HEK293 (cell line): ENCODE results near the gene KLF7.
A peak's percentile ranks its signal among the peaks of the same experiment; 100 is the strongest.

Experiments
- CTCF ChIA-PET: fragments of 350-600 bp; formaldehyde crosslinking; extraction: SDS; loops from one replicate; lab custom pipeline; 2021; ENCODE audit warnings: antibody characterized with exemption; lab: Yijun Ruan, JAX
- POLR2A ChIA-PET: fragments of 300-600 bp; formaldehyde crosslinking; extraction: SDS; loops from one replicate; lab custom pipeline; 2020; ENCODE audit warnings: antibody characterized with exemption, inconsistent platforms; lab: Yijun Ruan, JAX
- H3K27ac ChIP-seq: fragments of 200-500 bp; sonication (Bioruptor generic); 2 replicates; pipeline ENCODE4 v1.5.1; 2014; ENCODE audit warnings: low read depth, low read length, control low read depth, inconsistent platforms; ENCODE audit errors: extremely low read depth
- H3K36me3 ChIP-seq, 2 experiments: fragments of 200-500 bp in 1 of 2; sonication (Bioruptor generic) in 1 of 2; 1 replicate in 1 of 2; 2 replicates in 1 of 2; pipeline ENCODE4 v1.5.1; 2014 to 2017; ENCODE audit warnings: inconsistent platforms in 2 of 2, low read length in 2 of 2; ENCODE audit not compliant: control insufficient read depth in 2 of 2, insufficient read depth in 1 of 2
- H3K4me1 ChIP-seq: fragments of 200-500 bp; sonication (Bioruptor generic); 2 replicates; pipeline ENCODE4 v1.5.1; 2014; ENCODE audit warnings: mild to moderate bottlenecking, low read length, inconsistent platforms; ENCODE audit not compliant: control insufficient read depth, insufficient read depth
- H3K4me3 ChIP-seq: 2 replicates; pipeline ENCODE4 v1.5.1; 2011; ENCODE audit warnings: low read depth, mild to moderate bottlenecking, control low read depth, low read length, moderate library complexity
- H3K9me3 ChIP-seq: fragments of 200-500 bp; sonication (Bioruptor generic); 2 replicates; pipeline ENCODE4 v1.5.1; 2014; ENCODE audit warnings: low read depth, low read length, inconsistent platforms; ENCODE audit not compliant: control insufficient read depth, insufficient read depth
- KLF16 ChIP-seq: fragments of 450-650 bp; formaldehyde crosslinking; IDR thresholded peaks from 2 replicates; pipeline ENCODE4 v1.5.1; 2017; ENCODE audit warnings: missing biosample characterization, missing genetic modification characterization
- MYNN ChIP-seq: fragments of 450-650 bp; formaldehyde crosslinking; IDR thresholded peaks from 2 replicates; pipeline ENCODE4 v1.5.1; 2016; ENCODE audit warnings: missing biosample characterization, missing genetic modification characterization, borderline replicate concordance
- PRDM1 ChIP-seq: fragments of 450-650 bp; formaldehyde crosslinking; IDR thresholded peaks from 2 replicates; pipeline ENCODE4; 2016; ENCODE audit warnings: missing biosample characterization, missing genetic modification characterization
- PRDM10 ChIP-seq: fragments of 450-650 bp; formaldehyde crosslinking; IDR thresholded peaks from 2 replicates; pipeline ENCODE4 v1.5.1; 2016; ENCODE audit warnings: missing biosample characterization, missing genetic modification characterization
- PRDM6 ChIP-seq: fragments of 450-650 bp; formaldehyde crosslinking; IDR thresholded peaks from 2 replicates; pipeline ENCODE4 v1.5.1; 2017; ENCODE audit warnings: missing biosample characterization, missing genetic modification characterization
- TSHZ1 ChIP-seq: fragments of 450-650 bp; formaldehyde crosslinking; IDR thresholded peaks from 2 replicates; pipeline ENCODE4 v1.5.1; 2016; ENCODE audit warnings: missing biosample characterization, missing genetic modification characterization, borderline replicate concordance
- YY2 ChIP-seq: fragments of 450-650 bp; formaldehyde crosslinking; IDR thresholded peaks from 2 replicates; pipeline ENCODE4 v1.5.1; 2016; ENCODE audit warnings: missing biosample characterization, missing genetic modification characterization
- ZBTB1 ChIP-seq: fragments of 450-650 bp; formaldehyde crosslinking; IDR thresholded peaks from 2 replicates; pipeline ENCODE4 v1.5.1; 2016; ENCODE audit warnings: missing biosample characterization, missing genetic modification characterization
- ZBTB17 ChIP-seq: fragments of 450-650 bp; formaldehyde crosslinking; IDR thresholded peaks from 2 replicates; pipeline ENCODE4 v1.5.1; 2016; ENCODE audit warnings: missing biosample characterization, missing genetic modification characterization
- ZNF10 ChIP-seq: fragments of 450-650 bp; formaldehyde crosslinking; IDR thresholded peaks from 2 replicates; pipeline ENCODE4 v1.5.1; 2017; ENCODE audit warnings: missing biosample characterization, missing genetic modification characterization
- ZNF112 ChIP-seq: fragments of 450-650 bp; formaldehyde crosslinking; IDR thresholded peaks from 2 replicates; pipeline ENCODE4 v1.5.0; 2017; ENCODE audit warnings: missing biosample characterization, missing genetic modification characterization
- ZNF302 ChIP-seq: fragments of 450-650 bp; formaldehyde crosslinking; IDR thresholded peaks from 2 replicates; pipeline ENCODE4 v1.5.1; 2016; ENCODE audit warnings: missing biosample characterization, missing genetic modification characterization, low read depth
- ZNF311 ChIP-seq: fragments of 450-650 bp; formaldehyde crosslinking; IDR thresholded peaks from 2 replicates; pipeline ENCODE4 v1.5.1; 2017; ENCODE audit warnings: missing biosample characterization, missing genetic modification characterization, borderline replicate concordance
- ZNF341 ChIP-seq: fragments of 450-650 bp; formaldehyde crosslinking; IDR thresholded peaks from 2 replicates; pipeline ENCODE4; 2016; ENCODE audit warnings: low read depth, missing biosample characterization, missing genetic modification characterization
- ZNF514 ChIP-seq: fragments of 450-650 bp; formaldehyde crosslinking; IDR thresholded peaks from 2 replicates; pipeline ENCODE4 v1.5.1; 2016; ENCODE audit warnings: missing biosample characterization, missing genetic modification characterization
- ZNF704 ChIP-seq: fragments of 450-650 bp; formaldehyde crosslinking; IDR thresholded peaks from 2 replicates; pipeline ENCODE4 v1.5.1; 2016; ENCODE audit warnings: missing biosample characterization, missing genetic modification characterization
- ZNF76 ChIP-seq: fragments of 450-650 bp; formaldehyde crosslinking; IDR thresholded peaks from 2 replicates; pipeline ENCODE4; 2016; ENCODE audit warnings: low read depth, missing biosample characterization, missing genetic modification characterization, borderline replicate concordance

KLF7 gene

GRCh38 chr2:207163053-207163755 is 2.5 kb downstream of the KLF7 start:
- CTCF ChIA-PET: interaction anchor here (0.7 to 1.0 kb wide), 3 partner anchors 21 to 1410 kb away, joined by 4 to 5 read pairs (median 5); no protein-coding TSS in a partner anchor
- POLR2A ChIA-PET: interaction anchor here (2.5 kb wide), 1 partner anchor 40 kb away, joined by 6 read pairs; no protein-coding TSS in a partner anchor
- TF ChIP-seq TSHZ1 (tag by site-specific recombination) (no peak), MYNN (no peak), ZNF341 (peak; percentile 81), KLF16 (tag by site-specific recombination) (no peak), ZNF10 (tag by site-specific recombination) (peak; percentile 20; the same call in 1 of the 2 replicates), PRDM1 (0 out of 2 replicates have a peak, but pooled peaks have one; percentile 49), ZNF704 (tag by site-specific recombination) (no peak), YY2 (tag by site-specific recombination) (no peak), ZNF311 (tag by site-specific recombination) (no peak), ZBTB17 (0 out of 2 replicates have a peak, but pooled peaks have one; percentile 40), ZNF76 (tag by site-specific recombination) (no peak)
- H3K36me3 ChIP-seq: no peaks in the 10 kb centered on the region
- no peak overlapping the region for H3K27ac ChIP-seq
- peaks cover 6% of the 10 kb centered on the region for H3K4me1 ChIP-seq
- H3K4me3 ChIP-seq: peak overlapping the region; percentile 63
- H3K9me3 ChIP-seq: no peaks in the 10 kb centered on the region

GRCh38 chr2:207162316-207162715 is 3.4 kb downstream of the KLF7 start:
- H3K9me3 ChIP-seq: no peaks in the 10 kb centered on the region
- ChIA-PET POLR2A (no interaction called here), CTCF (interaction anchor here (0.8 to 1.2 kb wide), 2 partner anchors 21 to 174 kb away, joined by 3 read pairs; no protein-coding TSS in a partner anchor)
- peaks cover 6% of the 10 kb centered on the region for H3K4me1 ChIP-seq
- no peak overlapping the region for H3K27ac ChIP-seq
- no peaks in the 10 kb centered on the region for H3K36me3 ChIP-seq
- H3K4me3 ChIP-seq: no peak overlapping the region
- TF ChIP-seq PRDM6 (tag by site-specific recombination): no peak
- no peak for TF ChIP-seq ZNF302 (tag by site-specific recombination)
- no peak for TF ChIP-seq ZNF112
- no peak for TF ChIP-seq PRDM10 (tag by site-specific recombination)
- no peak for TF ChIP-seq ZBTB1 (tag by site-specific recombination)
- TF ChIP-seq ZNF514 (tag by site-specific recombination): no peak
